NOMO-1 (cell line): Measurements from ENCODE around the gene PDIA5.
A peak's percentile ranks its signal among the peaks of the same experiment; 100 is the strongest.

Experiments
- DNase-seq, 2 experiments: peaks; one replicate each; lab custom pipeline; 2025; ENCODE audit not compliant: unreplicated experiment in 2 of 2; lab: John Stamatoyannopoulos, UW

Gene PDIA5

DNA sequence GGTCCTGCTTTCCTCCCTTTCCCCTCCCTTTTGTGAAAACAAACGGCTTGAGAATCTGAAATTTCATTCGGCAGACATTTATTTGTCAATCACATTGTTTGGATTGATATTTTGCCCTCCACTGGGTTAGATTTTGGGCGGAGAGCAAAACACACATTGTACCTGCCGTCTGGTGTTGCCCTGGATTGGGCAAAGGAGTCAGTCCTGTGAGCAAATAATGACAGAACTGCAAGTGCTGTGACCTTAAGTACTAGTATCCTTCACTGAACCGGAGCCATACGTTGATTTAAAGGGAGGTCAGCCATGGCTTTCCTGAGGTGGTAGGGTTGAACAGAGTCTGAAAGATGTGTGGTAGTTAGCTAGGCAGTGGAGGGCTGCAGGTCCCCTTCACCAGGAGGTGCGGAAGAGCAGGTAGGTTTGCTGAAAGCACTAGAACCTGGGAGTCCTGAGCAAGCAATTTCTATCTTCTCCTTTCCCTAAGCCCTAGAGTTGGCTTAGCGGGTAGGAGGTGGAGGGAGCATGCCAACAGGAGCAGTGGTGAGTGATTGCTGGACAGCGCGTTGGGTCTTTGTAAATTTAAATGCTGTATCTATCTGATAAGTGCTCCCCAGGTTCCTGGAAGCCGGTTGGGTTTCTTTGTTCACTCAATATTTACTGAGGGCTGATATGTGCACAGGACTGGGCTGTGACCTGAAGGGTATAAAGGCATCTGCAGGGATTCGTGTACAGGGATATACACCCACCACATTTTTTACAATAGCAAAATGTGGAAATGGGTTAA lies 2.0 kb downstream of the PDIA5 start:
- no peak for DNase-seq

DNA sequence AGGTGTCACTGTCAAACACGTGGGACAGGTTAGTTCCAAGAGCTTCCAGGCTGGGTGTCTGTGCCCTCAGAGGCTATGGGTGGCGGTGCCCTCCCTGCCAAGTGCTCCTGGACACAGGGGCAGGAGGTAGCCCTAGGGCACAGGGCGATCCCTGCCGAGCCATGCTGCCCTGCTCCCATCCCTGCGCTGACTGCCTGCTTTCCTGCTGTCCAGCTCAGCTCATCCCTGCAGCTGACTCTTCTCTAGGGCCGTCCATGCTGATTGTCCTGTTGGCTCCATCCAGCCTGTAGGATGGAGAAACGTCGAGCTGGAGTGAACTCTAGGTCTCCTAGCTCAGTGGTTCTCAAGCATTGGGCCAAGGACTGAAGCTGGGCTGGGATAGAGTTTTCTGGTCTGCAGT lies 3.7 kb downstream of the PDIA5 start:
- no peak for DNase-seq

DNA sequence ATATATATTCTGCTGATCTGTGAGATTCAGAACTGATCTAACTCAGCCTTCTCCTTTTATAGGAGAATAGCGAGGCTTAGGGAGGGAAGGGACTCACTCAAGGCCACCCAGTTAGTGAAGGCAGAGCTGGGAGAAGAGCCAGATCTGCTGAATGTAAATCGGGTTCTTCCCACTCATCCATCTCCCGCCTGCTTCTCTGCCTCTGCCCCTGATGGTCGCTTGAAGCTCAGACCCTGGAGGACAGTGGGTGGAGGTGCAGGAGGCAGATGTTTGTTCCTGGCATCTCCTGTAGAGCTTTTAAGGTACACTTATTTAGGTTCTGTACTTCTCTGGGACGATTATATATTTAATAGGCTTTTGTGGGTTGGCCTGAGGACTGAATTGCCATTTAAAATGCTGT lies 4.3 kb downstream of the PDIA5 start:
- DNase-seq: no peak

DNA sequence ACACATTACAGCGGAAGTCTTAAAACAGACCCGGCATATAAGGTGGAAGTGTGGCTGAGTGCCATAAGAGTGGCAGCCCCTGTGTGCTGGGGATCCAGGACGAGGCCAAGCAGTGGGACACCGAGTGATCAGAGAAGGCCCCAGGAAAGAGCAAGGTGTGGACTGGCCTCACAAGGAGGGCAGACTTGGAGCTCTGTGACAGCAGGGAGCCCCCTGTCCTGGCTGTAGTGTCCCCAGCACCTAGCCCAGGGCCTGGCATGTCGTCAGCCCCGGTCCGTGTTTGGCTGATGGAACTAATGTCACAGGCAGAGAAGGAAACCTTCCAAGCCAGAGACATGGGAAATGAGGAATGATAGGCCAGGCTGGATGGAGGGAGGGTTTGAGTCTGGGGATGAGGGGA lies 4.8 kb downstream of the PDIA5 start:
- DNase-seq: no peak

DNA sequence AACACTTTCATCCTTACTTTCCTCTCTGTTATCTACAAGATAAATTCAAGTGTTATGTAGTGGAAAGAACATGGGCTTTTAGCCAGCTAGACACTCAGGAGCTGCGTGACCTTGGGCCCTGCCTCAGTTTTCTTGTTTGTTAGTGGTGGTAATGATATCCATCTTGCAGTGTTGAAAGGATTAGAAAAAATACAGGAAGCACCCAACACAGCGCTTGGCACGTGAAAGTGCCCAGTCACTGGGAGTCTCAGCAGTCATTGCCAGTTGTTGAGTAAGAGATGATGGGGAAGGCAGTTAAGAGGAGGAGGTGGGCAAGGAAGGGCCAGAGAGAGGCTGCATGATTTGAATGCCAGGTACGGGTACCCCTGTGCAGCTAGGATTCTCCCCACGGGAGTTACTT lies 5.3 kb downstream of the PDIA5 start:
- peak in 1 of 2 experiments; percentile 12 for DNase-seq

DNA sequence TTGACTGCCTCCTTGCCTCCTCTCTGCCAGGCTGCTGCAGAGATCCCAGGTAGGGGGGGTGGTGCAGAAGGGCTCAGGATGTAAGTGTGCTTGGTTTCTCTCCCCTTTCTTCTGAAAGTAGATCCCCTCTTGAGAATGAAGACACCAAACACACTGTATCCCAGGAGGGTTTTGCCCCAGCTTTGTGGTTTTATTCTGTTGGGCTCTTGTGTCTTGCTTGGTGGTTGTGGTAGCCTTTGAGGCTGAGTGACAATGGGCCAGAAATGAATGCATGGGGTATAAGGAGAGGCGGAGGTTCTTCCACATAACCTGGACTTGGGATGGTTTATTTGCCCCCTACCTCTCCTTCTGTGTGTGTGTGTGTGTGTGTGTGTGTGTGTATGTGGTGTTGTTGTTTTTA lies 5.7 kb downstream of the PDIA5 start:
- no peak for DNase-seq

DNA sequence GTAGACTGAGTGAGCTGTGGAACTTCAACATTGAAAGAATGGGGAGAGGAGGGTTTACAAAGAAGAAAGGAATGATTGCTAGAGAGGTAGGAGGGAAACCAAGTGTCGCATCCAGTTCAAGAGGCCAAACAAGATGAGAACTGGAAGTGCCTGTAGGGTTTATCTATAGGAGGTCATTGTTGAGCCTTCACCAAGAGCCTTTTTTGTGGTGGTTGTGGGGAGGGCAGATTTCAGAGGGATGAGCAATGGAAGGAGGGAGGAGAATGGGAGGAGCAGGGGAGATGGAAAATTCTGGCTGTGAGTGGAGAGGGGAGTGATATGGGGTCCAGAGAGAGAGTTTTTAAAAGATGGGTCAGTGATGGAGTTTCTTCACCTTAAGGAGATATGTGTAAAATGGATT lies 8.5 kb downstream of the PDIA5 start:
- DNase-seq: no peak

DNA sequence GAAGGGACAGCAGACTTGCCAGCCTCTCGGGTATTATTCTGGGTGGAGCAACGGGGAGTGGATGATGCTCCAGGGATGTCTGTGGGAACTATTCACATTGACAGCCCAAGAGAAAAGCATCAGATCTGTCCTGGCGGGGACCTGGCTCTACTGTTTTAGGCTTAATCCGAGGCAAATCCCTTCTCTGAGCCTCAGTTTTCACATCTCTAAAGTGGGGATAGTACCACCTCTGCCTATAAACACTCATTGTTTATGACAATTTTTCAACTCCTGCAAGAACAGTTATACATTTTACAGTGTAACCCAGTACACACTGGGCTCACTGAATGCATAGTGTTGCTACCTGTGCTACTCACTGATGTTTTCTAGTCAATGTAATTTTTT lies 9.3 kb downstream of the PDIA5 start:
- DNase-seq: no peak

DNA sequence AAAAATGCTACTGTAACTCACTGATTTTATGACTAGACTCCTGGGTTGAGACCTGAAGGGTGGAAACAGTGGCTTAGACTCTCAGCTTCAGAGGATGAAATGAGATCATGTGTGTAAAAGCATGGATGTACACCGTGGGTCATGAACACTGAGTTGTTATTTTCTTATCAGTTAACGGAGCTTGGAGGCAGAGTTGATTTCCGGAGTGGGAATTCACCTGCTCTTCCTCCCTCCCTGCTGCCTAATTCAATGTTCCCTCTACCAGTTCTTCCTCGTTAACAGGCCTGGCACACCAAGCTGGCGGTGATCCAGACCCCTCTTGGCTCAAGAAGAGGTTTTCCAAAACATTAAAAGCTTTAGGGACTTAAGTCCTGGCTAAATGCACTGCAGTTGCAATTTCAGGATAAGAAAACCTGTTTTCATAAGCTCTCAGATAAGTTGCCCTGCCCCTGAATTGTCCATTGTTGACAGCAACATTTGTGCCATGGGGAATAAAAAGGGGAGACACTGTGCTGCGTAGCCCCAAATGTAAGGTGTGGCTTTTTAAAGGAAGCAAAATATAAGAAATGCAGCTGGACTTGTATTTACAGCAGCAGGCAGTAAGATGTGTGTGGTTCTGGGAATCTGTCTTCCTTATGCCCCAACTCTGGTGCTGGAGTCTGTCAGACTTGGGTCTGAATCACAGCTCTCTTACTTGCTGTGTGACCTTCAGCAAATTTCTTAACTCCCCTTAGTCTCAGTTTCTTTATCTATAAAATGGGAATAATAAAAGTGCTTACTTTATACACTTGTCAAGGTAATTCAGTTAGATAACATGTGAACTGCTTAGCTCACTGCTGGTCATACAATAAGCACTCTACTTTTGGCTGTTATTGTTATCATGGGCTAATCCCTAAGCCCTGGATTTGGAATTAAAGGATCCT lies 9.9 kb downstream of the PDIA5 start:
- DNase-seq: no peak

DNA sequence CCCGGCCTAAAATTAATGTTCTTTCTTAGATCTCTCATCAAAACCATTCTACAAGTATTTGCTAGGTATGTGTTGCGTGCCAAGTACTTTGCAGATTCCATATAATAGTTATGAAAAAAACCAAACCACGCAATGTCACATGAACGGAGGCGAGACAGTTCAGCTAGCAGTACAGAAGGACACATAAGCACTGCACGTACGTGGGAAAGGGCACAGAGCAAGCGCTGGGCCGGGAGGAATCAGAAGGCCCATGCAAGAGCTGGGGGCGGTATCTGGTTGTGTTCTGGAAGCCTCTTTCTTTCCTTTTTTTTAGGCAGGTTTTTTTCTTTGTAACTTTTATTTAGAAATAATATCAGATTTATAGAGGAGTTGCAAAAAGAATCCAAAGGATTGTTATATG lies 11.3 kb downstream of the PDIA5 start:
- no peak for DNase-seq

DNA sequence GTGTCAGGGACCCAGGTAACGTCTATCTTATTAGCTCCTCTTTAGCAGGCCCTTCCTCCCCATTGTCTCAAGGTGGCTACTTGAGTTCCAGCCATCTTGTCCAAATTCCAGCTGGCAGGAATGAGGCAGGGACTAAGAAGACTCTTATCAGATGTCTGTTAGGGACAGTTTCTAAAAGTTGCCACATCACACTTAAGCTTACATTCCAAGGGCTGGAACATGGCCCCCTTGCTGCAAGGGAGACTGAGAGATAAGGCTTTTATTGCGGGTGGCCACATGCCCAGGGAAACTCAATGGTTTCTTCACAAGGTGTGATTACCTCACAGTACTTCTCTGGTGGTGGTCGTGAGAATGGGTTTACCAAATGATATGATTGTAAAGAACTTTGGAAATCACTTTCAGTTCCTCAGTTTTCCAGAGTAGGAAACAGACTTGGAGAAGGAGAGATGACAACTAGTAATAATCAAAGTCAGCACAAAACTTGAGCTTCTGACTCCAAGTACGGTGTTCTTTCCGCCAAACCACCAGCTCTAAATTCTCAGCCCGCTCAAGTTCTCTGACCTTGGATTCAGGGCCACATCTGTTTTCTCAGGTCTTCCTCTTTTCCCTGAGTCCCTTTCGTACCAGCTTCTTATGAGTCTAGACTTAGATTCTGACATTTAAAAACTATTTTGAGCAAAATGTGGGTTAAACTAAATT lies 14.2 kb downstream of the PDIA5 start:
- DNase-seq: no peak

DNA sequence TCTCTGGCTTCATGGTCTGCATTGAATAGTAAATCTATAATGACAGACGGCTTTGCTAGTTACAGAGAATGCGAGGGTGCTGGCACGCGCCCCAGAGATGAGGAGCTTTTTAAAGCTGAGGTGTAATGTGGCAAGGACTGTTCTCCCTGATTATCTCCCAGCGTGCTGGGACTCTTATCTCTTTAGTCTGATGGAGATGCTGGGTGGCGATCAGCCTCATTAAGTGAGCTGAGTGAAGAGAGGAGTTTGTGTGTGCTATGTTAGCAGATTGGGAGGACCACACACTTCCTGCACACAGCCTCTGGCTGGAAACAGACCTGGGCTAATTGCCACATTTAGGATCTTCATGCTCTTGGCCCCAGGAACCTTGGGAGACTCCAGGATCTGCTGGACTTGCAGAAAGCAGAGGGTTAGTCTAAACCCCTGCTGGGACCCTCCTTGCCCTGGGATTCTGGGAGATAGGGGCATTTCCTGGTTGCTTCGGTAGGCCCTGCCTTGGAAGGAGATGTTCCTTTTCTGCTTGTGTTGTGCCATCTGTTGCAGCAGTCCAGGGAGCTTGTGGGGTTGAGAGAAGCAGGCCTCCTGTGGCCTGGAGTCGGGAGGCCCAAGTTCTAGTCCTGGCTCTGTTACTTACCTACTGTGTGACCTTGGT lies 15.0 kb downstream of the PDIA5 start:
- no peak for DNase-seq

DNA sequence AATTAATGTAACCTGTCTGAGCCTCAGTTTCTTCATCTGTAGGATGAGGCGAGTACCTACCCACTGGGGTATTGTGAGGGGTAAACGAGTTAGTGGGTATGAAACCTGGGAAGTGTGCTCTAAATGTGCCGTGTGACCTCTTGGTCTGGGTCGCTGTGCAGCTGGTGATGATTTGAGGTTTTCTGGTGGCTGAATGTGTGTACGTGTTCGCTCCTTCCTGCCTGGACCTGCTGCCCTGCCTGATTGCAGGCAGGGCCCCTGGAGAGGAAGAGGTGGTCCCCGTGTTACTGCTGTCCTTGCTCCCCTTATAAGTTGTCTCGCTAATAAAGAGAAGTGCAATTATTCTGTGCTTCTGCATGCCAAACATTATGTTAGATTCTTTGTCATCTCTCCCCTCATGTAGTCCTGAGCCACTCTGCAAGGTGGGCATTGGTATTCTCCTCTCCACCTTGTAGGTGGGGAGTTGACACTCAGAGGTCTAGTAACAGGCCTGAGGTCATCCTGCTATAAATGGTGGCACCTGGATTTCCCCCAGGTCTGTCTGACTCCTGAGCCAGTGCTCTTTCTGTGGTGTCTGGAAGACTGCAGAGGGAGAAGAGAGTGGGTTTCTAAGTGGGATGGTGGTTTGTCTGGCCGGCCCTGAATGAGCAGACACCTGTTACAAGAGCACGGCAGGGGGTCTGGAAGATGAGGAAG lies 15.7 kb downstream of the PDIA5 start:
- no peak for DNase-seq

DNA sequence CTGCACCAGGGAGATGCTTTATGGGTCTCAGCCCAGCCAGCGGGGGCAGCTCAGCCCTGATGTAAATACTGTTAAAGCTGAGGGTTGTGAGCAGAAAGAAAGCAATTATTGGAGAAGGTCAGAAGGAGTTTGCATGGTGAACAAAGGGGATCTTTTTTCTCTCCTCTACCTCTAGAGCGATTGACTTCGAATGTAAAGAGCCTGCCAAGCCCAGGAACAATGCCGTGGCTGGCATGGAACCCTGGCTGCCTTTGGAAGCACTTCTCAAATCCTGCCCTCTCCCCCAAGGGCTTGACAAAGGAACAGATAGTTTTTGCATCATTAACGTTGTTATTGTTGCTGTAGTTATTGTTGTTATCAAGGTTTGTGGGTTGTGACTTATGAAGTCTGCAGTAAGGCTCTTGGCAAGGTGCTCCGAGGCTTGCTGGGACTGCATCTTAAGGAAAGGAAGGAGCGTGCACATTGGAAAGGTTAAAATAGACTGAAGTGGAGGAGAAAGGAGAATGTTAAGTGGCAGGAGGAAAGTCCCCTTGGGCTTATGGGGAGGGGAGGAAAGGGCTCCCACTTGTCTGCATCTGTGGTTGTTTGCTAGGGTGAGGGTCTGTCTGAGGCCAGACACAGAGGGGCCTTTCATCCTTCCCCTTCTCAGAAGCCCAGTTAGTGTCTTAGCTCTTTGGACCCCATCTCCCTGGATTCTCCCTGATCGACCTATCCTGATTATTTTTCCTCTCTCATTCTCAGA lies 16.7 kb downstream of the PDIA5 start:
- DNase-seq: no peak

DNA sequence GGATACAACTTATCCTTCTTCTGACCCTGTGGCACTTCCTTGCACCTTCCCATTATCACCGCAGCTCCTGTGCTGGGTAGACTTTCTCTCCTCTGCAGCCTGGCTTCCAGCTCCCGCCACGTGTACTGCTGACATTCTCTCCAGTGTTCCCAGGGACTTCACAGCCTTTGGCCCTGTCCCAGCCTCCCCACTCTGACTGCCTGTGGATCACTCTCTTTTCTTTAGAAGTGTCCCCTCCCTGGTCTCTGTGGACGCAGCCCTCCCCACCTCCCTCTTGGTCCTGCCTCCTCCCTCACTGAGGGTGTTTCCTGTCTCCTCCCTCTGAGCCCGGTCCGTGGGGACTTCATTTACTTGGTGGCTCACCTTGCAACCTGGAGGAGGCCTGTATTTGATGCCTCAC lies 17.4 kb downstream of the PDIA5 start:
- DNase-seq: no peak

DNA sequence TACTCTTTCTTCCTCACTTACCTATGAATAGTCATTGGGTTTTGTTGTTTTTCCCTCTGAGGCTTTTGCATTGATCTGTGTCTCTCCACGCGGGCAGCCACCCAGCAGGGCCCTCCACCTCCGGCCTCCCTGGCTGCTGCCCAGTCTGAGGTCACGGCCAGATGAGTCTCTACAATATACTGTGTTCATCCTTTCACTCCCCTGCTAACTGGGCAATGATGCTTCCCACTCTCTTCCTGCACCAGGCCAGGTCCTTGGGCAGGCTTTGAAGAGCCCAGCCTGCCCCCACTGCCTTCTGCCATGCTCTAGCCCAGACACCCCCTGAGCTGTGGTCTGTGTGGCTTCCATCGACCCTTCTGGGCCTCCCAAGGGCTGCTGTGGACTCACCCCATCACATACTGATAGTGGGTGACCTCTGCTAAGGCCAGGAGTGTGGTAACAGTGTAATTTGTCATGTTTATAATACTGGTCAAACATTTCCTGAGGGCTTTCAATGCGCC lies 18.0 kb downstream of the PDIA5 start:
- DNase-seq: no peak

DNA sequence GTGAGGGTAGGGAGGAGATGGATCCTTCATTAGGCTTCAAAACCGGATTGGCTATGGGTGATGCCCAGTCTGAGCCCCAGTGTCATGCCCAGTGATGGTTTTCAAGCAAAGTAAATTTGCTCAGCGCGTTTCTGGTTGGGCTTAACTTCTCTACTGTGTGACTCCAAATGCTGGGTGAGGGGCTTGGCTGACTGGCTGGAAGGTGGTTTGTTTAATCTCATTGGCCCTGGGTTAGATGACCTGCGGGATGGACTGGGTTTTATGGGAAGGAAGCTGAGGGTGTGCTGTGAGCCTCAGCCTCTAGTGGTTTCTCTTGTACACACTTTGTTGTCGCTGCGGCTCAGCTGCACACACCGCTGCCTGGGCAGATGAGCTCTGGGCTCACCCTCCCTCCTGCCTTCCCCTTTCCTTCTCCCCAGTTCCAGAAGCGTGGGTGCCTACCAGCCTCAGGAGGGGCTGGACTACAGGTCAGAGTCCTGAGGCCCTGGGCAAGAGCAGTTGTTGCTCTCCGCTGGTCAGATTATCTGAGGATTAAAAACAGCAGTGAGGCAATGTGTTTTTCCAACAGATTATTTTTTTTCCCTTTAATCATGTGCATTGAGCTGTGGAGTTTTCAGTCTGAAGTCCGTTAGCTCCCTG lies 18.6 kb downstream of the PDIA5 start:
- no peak for DNase-seq

DNA sequence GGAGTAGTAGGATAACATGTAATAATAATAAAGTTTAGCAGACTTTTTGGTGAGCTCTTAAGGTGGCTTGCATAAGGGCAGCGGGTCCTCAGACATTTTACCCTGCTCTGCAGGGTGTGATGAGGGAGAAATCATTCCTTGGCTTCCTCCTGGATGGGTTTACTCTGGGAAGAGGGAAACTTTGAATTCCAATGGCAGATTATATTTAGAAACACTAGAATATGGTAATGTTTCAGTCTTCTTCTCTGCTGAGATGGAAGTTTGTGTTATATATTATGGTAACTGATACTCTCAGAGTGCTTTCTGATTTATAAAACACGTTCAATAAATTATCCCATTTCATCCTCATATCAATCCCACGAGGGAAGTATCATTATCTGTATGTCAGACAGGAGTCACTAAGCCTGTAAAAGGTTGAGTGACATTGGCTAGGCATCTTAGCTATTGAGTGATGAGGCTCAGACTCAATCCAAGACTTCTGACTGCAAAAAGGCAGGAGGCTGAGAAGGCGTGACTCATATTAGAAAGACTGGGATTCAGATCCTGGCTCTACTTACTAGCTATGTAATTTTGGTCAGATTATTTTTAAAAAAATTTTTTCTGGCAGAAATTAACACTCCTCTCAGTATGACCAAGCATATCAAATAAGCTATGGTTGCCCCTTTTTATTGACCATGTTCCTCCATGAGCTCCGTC lies 19.3 kb downstream of the PDIA5 start:
- DNase-seq: no peak
